ENCODE data around the gene RB1.
"Not testable (repeated sequence)": the region's sequence is repeated elsewhere in the genome, so short reads cannot be mapped to it uniquely, and the experiment has no call there.

Gene RB1

GRCh38 chr13:48412881-48413351 lies 109.4 kb downstream of the RB1 start, which contains the start of gene LPAR6:
TSS of gene LPAR6 (minus strand) at chr13:48413113. CDS start at chr13:48412423, 690 bp downstream.
- no peak for TF ChIP-seq CTCF (IDR thresholded peaks at IDR 0.05; ENCODE audit: control extremely low read depth, extremely low read depth, low read depth, missing control alignments)
- ChIA-PET POLR2A (no interaction called here), CTCF (interaction anchor here (0.9 kb wide), 1 partner anchor 12 kb away, joined by 3 read pairs; no protein-coding TSS in a partner anchor)
- no peak for DNase-seq (ENCODE audit: extremely low spot score)

- no peak for TF ChIP-seq CTCF (IDR thresholded peaks at IDR 0.05; ENCODE audit: control extremely low read depth, extremely low read depth, low read depth, missing control alignments)
- CTCF ChIA-PET, result no interaction called here
- no peak for DNase-seq (ENCODE audit: extremely low spot score)
- POLR2A ChIA-PET, result no interaction called here
Measured at GRCh38 chr13:48414501-48414900, 111.0 kb downstream of the RB1 start.

DNA sequence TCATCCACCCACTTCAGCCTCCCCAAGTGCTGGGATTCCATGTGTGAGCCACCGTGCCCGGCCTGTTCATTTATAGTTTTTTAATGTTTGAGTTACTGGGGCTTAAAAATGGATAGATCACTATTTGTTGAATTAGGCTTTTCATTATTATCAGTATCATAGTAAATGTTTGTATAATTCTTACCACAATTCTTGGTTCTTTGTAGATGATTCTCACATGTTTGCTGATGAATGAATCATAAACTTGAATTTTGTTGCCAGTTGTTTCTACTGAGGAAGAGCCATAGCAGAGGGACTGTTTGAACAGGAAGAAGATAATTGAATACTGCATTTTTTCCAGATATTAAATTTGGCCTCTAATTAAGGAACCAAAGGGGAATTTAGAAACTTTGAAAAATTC lies 112.0 kb downstream of the RB1 start:
- ChIA-PET POLR2A (no interaction called here), CTCF (no interaction called here)
- no peak for TF ChIP-seq CTCF (IDR thresholded peaks at IDR 0.05; ENCODE audit: control extremely low read depth, extremely low read depth, low read depth, missing control alignments)
- DNase-seq (ENCODE audit: extremely low spot score), result no peak

- POLR2A ChIA-PET; DNase-seq (ENCODE audit: extremely low spot score); CTCF ChIA-PET: not testable (repeated sequence)
Measured at GRCh38 chr13:48422003-48422402, 118.5 kb downstream of the RB1 start.

GRCh38 chr13:48424212-48424611 lies 120.7 kb downstream of the RB1 start:
- ChIA-PET POLR2A (no interaction called here), CTCF (no interaction called here)
- no peak for TF ChIP-seq CTCF (IDR thresholded peaks at IDR 0.05; ENCODE audit: control extremely low read depth, extremely low read depth, low read depth, missing control alignments)
- no peak for DNase-seq (ENCODE audit: extremely low spot score)

GRCh38 chr13:48426052-48426451 lies 122.5 kb downstream of the RB1 start:
- POLR2A ChIA-PET, result no interaction called here
- CTCF ChIA-PET, result interaction anchor here (2.2 kb wide), 1 partner anchor 9 kb away, joined by 8 read pairs; no protein-coding TSS in a partner anchor
- DNase-seq (ENCODE audit: extremely low spot score), result no peak
- TF ChIP-seq CTCF (IDR thresholded peaks at IDR 0.05; ENCODE audit: control extremely low read depth, extremely low read depth, low read depth, missing control alignments), result no peak

- CTCF ChIA-PET, result interaction anchor here (2.2 kb wide), 1 partner anchor 8 kb away, joined by 8 read pairs; no protein-coding TSS in a partner anchor
- POLR2A ChIA-PET; DNase-seq (ENCODE audit: extremely low spot score): not testable (repeated sequence)
Measured at GRCh38 chr13:48426755-48427298, 123.3 kb downstream of the RB1 start.

DNA sequence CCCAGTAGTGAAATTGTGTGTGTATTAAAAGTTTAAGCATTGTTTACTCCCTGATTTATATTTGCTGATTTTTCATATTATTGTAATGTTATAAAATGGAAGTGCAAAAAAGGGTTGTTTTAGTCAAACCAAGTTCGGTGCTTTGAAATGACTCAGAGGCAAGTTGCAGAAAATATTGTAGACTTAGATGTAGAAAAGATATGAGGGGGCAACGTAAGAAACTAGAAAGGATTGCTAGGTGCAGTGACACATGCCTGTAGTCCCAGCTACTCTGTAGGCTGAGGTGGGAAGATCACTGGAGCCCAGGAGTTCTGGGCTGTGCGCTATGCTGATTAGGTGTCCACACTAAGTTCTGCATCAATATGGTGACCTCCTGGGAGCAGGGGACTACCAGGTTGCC lies 125.5 kb downstream of the RB1 start:
- CTCF ChIA-PET, result no interaction called here
- POLR2A ChIA-PET, result no interaction called here
- DNase-seq (ENCODE audit: extremely low spot score), result no peak
- TF ChIP-seq CTCF (IDR thresholded peaks at IDR 0.05; ENCODE audit: control extremely low read depth, extremely low read depth, low read depth, missing control alignments), result no peak
